Measurements from ENCODE around the gene ZBTB37.
A peak's percentile ranks its signal among the peaks of the same experiment; 100 is the strongest.
"Not testable (repeated sequence)": the region's sequence is repeated elsewhere in the genome, so short reads cannot be mapped to it uniquely, and the experiment has no call there.

Gene ZBTB37

DNA sequence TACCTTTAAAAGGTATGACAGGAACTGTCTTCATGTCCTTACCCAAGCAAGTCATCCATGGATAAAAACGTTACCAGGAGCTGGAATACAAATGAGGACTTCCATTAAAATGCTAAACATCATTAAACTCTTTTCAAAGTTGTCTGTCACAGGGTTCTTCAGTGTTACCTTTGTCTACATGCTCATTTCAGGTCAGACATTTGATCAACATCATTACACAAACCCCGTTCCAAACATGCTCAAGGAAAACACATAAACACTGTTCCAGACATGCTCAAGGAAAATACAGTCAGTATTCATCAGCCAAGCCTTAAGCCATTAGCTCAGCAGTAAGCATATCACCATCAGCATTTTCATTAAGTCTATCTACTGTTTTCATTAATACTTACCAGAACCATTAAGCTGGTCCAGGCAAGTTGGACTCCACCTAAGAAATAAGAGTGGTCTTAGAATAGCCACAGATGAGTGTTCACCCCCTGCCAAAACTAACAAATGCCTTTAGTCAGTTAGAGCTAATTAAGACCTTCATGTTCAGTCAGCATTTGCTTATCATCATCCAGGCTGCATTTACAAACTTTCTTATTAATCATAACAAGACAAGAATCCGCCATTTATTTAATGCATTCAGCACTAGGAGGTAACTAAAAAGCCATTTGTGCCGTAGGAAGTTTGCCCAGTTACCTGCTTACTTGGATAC is 2.6 kb upstream of the ZBTB37 start:
- FAIRE-seq, result no peak

DNA sequence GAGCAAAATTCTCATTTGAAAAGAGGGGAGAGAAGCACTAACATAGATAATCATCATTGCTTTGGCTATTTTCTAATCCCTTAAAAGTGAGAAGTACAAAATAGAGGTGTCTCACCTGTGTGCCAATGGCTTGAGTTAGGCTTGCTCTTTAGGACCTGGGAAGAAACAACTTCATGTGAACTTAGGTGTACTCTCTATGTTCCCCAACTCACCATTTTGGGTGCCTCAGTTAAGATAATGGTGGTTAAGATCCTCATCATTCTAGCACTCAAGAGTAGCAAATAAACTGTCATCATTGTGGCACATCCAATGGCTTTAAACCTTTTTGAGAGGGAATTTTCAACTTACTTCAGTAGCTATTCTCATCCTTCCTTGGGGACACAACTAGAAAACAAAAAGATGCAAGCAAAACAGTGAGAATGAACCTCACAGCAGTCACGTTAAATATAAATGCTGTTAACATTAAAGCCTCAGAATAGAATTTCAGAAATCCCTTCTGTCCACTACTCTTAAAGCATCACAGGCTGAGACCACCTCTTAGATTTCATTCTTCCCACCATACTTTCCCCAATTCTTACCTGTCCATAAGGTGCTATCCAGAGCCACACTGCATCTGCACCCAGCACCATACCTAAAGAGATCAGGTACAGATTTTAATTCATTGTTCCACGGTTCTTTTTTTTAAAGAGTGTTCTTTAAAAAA is 1.6 kb upstream of the ZBTB37 start:
- no peak for FAIRE-seq

DNA sequence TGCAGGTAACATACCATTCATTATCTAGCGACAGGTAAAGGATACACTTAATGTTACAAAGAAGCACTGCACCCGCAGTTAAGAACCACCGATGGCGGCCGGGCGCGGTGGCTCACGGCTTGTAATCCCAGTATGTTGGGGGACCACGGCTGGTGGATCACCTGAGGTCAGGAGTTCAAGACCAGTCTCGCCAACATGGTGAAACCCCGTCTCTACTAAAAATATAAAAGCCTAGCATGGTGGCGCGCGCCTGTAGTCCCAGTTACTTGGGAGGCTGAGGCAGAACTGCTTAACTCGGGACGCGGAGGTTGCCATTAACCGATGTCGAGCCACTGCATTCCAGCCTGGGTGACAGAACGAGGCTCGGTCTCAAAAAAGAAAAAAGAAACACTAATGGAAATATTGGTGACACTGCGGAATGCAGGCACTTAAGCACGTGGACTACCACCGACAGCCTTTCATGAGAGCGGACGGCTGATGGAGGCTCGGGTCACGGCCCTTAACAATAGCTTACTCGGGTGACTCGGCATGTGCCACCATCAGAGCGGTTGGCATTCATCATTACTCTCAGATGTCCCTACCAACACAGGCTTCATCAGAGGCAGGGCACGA is 933 bp upstream of the ZBTB37 start:
- FAIRE-seq, result no peak

DNA sequence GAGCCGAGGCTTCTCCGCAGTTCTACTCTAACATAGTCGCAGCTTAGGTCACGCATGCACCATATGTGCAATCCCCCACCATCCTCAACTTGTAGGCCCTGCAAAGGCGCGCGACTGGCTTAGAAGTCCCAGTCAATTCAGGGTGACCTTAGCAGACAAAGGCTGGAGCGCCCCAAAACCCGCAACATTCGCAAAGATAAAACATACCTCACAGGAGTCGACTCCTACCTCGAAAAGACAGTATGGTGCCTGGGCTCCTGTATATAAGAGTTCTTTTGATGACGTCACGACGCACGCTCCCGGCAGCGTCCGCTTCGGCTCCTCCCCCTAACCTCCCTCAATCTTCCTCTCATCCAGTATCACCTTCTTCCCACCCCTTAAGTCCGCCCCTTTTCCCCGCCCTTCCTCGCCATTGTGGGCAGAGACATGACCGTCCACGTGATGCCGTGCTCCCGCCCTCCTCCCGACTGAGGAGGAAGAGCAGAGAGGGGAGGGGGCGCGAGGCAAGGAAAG is 371 bp upstream of the ZBTB37 start, which contains the start of gene GAS5:
TSS of gene GAS5 (minus strand) at position 237 of the 513 bp plus-strand sequence.
- FAIRE-seq, result peak; percentile 98

DNA sequence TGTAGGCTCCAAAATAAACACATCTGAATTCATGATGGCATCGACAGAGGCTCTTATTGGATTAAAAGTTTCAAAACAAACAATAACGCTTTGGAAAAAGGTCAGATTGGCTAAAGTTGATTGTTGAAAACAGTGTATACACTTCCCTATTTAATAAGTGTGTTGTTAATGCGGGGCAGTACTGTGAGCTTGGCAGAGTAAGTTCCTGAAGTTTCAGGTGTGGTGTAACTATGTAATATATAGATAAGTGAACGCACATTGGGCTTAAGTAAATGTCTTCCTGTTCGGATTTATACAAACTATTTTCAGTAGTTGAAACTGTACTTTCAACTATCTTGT is 810 bp downstream of the ZBTB37 start:
- no peak for FAIRE-seq

DNA sequence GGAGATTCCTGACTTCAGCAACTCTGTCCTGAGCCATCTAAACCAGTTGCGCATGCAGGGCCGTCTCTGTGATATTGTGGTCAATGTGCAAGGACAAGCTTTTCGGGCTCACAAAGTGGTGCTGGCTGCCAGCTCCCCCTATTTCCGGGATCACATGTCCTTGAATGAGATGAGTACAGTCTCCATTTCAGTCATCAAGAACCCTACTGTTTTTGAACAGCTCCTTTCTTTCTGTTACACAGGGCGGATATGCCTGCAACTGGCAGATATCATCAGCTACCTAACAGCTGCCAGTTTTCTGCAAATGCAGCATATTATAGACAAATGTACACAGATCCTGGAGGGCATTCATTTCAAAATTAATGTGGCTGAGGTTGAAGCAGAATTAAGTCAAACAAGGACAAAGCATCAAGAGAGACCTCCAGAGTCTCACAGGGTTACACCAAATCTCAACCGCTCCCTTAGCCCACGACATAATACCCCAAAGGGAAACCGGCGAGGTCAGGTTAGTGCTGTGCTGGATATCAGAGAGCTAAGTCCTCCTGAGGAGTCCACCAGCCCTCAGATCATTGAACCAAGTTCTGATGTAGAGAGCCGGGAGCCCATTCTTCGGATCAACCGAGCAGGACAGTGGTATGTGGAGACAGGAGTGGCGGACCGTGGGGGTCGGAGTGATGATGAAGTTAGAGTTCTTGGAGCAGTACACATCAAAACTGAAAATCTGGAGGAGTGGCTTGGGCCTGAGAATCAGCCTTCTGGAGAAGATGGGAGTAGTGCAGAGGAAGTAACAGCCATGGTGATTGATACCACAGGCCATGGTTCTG is 2.3 kb downstream of the ZBTB37 start:
- no peak for FAIRE-seq

DNA sequence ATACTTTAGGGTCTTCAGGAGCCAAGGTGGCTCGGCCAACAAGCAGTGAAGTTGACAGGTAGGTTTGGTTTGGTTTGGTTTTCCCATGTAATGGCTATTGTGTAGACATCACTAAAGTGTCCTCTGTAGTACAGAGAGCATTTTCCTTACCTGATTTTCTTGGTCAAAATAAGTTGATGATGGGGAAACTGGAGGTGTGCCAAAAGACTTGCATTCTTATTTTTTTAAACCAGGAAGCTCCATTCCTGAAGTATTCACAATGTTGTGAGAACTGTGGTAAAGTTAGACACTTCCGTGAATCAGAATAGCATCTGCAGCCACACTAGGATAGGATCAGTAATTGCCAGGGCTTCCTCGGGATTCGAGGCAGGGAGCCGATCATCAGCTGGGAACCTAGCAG is 2.9 kb downstream of the ZBTB37 start:
- FAIRE-seq, result no peak

DNA sequence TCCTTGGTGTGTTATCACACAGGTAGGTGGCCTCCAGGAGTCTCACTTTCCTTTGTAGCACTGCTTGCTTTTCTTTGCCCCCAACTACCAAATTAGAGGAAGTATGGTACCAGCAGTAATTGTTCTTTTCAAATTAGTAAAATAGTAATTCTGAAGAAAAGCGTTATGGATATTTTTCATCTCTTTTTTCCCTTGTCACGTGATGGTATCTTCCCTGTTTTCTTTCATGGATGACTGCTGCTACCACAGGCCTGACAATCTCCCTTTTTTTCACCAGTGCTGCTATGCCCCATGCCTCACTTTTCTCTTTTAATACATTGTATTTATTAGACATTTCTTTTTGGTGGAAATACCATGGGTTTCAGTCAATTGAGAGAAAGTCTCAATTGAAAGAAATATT is 3.3 kb downstream of the ZBTB37 start:
- FAIRE-seq, result no peak

DNA sequence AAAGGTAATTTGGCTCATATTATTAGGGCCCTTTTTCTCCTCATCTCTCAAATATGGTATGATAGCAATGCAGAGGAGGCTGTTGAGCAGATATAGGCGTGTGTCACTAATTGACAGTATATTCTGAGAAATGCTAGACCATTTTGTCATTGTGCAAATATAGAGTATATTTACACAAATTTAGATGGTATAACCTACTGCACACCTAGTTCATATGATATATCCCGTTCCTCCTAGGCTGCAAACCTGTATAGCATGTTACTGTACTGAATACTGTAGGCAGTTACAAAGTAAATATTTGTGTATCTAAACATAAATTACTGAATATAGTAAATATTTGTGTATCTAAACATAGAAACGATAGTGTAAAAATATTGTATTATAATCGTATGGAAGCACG is 8.6 kb downstream of the ZBTB37 start:
- no peak for FAIRE-seq

DNA sequence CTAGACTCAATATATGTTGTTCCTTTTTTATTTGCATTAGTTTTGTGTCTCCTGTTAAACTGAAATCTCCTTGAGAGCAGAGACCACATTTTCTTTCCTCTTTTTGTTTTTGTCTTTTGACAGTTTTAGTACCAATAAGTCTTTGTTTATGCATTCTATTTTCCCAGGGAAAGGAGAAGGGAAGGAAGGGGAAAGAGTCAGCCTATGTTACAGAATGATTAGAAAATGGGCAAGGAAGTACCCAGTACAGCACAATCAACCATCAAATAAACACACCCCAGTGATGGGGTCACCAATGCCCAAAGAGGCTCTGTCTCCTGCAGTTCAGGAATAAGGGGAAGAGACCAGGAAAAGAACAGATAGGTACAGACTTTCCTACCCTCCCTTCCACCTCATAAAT is 10.1 kb downstream of the ZBTB37 start:
- FAIRE-seq, result no peak

DNA sequence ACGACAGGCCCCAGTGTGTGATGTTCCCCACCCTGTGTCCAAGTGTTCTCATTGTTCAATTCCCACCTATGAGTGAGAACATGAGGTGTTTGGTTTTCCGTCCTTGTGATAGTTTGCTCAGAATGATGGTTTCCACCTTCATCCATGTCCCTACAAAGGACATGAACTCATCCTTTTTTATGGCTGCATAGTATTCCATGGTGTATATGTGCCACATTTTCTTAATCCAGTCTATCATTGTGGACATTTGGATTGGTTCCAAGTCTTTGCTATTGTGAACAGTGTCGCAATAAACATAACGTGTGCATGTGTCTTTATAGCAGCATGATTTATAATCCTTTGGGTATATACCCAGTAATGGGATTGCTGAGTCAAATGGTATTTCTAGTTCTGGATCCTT is 12.9 kb downstream of the ZBTB37 start:
- FAIRE-seq, result not testable (repeated sequence)

DNA sequence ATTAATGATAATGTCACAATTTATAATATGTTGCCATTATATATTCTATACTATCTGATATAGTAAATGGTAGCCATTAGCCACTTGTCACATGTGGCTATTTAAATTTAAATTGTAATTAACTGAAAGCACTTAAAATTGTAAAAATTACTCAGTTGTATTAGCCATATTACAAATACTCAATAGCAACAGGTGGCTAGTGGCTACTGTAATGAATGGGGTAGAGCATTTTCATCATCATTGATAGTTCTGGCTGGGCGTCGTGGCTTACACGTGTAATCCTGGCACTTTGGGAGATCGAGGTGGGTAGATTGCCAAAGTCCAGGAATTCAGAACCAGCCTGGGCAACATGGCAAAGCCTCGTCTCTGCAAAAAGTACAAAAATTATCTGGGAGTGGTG is 16.5 kb downstream of the ZBTB37 start:
- FAIRE-seq, result no peak

DNA sequence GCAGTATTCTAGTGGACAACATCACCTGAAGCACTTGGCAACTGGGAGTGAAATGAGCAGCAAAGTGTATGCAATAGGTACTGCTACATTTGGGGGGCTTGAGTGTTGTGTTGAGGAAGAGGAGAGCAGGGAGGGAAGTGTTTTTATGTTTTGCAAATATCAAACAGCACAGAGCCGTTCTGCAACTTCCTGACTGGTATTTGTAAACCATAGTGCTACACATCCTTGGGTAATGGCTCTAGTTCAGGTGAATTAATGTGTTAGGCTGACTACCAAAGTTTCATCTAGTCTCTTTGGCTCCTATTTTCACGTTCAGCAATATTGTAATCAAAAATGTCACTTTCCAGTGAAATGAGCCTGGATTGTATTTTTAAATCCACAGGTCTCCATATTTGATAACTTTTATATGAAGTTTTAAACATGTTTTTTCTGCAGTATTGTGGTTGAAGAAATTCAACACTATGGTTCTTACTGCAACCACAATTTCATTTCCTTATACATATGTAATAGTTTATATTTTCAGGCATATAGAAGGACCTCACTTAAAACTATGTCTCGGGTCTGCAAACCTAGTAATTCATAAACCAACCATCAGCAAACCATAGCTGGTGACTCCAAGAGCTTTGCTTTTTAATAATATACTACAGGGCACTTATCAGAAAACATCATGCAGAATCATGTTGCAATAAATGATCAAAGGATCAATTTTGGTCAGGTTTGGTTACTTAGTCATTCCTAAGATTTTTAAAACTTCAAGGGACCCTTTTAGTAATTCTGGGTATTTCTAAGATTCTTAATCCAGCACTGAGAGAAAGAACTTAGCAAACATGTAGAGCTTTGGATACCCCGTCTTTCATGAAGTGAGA is 18.8 kb downstream of the ZBTB37 start:
- FAIRE-seq, result no peak

DNA sequence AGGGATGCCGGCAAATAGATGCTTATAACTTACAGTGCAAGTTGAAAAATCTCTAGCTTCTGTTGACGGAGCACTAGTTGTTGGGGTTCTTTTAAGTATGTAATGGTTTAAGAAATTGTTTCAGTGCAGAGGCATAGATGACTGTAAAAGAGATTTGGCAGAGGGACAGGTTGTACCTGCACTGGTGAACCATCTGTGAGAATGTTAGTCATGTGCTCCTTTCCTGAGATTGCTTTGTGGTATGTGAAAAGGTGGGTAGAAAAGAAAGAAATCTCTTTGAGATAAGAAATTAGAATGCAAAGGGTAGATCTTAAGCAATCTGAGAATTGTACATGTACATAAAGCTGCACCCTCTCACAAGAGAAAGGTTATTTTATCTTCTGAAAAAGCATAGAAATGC is 19.4 kb downstream of the ZBTB37 start:
- FAIRE-seq, result no peak

DNA sequence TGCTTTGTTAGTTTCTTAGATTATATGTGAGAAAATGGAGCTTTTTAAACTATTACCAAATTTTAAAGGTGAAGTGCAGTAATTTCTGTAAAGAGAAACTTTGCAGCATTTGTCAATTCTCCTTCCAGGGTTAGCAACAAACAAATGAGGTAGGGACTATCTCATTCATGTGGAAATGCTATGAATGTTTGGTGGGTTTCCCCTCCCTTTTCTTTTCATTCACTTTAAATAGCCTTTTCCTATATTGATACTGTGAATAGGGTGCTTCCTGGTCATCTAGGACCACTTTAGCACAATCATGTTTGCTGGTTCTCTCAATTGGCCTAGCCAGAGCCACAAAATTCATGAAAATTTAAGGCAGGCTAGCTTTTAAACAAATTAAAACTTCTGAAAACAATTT is 20.6 kb downstream of the ZBTB37 start:
- FAIRE-seq, result no peak

DNA sequence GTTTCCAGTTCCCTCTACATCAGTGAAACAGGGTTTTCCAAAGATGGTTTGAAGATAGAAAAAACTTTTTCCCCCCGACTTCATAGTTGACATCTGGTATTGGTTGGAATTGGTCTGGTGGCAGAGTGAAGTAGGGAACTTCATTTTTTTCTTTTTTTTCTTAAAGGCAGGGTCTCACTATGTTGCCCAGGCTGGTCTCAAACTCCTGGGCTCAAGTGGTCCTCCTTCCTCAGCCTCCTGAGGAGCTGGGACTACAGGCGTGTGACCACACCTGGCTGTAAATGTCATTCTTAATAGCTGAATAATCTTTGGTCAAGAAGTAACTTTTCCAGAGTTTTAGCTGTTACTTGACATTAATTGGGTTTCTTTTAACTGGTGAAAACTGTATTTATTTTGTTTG is 21.7 kb downstream of the ZBTB37 start:
- FAIRE-seq, result no peak

DNA sequence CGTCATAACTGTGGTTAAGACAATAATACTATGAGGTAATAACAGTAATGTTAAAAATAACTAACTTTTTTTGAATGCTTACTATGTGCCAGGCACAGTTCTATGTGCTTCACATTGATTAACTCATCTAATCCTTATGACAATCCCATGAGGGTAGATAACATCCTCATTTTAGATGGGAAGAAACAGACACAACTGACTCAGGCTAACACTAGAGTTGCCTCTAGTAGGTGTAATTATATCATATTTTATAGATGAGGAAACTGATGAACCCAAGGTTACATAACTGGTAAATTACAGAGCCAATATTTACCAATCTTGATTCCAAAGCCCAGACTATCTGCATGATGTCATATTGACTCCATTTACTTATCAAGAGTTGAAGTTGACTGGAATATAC is 25.4 kb downstream of the ZBTB37 start:
- FAIRE-seq, result no peak

DNA sequence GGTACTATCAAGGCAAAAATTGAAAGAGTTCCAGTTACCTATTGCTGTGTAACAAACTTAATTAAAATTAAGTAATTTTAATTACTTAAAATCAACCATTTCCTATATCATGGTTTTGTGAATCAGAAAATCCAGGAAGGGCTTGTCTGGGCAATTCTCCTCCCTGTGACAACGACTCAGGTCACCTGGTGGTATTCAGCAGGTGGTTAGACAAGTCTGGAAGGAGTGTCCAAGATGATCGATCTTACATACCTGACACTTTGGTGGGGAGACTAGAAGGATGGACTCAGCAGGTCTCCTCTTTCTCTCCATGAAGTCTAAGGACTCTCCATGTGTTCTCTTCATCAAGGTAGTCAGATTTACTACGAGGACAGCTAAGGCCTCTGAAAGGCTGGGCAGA is 26.0 kb downstream of the ZBTB37 start:
- no peak for FAIRE-seq

DNA sequence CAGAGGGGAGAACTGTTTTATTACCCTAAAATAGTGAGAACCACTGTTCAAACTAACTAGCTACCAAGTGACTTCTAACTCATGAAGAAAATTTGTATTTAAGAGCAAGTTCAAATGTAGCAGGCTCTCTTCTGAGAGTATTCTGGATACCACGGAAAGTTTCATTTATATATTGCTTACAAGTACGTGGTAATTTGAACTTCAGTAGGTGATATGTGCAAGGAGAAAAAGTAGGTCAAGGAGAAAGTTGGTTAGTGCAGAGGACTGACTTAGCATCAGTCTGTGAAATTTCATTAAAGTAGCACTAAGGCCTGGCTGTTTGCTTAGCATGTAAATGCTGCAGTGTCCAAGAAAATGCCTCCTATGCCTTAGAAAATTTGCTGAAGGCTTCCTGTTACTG is 32.2 kb downstream of the ZBTB37 start:
- no peak for FAIRE-seq

DNA sequence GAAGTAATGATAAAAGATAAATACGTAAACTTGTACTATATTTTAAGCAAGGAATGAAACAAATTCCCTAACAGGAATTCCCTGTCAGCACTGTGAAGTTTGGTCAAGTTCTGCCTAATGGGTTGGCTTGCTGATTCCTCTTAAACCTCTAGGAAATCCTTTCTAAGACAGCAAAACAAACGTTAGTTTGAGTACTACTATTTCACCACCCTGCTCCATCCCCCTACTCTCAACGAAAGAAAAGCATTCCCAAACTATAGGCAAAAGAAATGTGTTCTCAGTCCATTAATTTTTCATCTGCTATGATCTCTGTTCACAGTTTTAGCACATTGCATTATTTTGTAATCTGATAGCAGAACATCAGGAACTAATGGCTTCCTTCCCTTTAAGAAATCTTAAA is 32.8 kb downstream of the ZBTB37 start:
- no peak for FAIRE-seq

DNA sequence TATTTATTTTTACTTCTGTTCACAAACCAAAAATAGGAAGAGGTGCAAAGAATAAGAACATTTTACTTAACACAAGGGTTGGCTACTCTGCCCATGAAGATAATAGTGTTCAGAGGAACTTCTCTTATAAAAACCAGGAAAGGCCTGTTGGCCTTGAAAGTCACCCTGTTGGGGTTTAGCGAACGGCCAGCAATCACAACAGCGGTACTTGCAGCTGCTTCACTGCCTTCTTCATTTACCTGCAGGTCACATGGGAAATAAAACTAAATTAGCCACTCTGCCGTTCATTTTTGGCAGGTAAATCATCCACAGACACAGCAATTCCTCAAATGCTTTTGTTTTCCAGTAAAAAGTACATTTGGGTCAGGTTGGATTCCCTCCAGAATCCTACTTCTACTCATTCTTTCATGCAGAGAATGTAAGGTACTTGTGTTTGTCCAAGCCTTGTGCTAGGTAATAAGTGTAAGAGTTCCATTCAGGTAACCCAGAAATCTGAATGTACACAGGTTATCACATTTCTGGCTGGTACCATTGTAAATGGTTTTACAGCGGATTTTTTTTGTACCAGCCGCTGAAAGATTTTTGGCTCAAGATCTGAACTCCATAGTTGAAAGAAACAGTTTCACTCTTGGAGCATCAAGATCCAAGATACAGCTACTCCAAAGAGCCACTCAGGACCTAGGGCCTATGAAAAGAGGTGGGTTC is 35.8 kb downstream of the ZBTB37 start:
- FAIRE-seq, result no peak

DNA sequence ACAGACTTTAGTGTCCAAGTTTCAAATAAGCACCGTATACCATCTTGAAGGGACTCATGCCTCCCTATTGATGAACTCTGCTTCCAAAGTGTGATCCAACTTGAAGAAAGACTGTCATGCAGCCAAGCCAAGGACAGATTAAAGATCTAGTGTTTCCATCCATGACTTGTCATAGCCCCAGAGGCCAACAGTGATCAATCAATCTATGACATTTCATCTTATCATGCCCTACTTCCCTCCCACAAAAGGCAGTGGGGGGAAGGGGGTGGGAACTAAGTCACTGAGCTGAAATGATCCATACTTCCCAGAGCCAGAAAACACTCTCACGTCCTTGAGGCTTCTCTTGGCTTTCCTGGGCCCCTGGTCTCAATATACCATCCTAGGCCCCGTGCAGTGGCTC is 44.9 kb downstream of the ZBTB37 start:
- no peak for FAIRE-seq

Measured in G401.6 (cell line).